Esophagus squamous epithelium (tissue), 5 donors: ENCODE data around the gene EVL. TPM values are rescaled to one million over a fixed set of nuclear protein-coding genes. Genes with fewer than 3 reads are reported as not detected.

Source experiments
- DNase-seq: peaks from one replicate; lab custom pipeline; 2025; lab: John Stamatoyannopoulos, UW
- H3K27ac ChIP-seq, 4 donors: fragments of 200-600 bp; sonication (generic); one replicate each; pipeline ENCODE4 v1.5.1; 2016 to 2019; ENCODE audit warnings: mild to moderate bottlenecking in 1 of 4
- H3K27me3 ChIP-seq, 4 donors: fragments of 200-600 bp; sonication (generic); 1 replicate in 3 of 4; 2 replicates in 1 of 4; pipeline versions ENCODE4 v1.5.1 to v1.6.0; 2017 to 2021; ENCODE audit warnings: antibody characterized with exemption in 1 of 4
- H3K36me3 ChIP-seq, 3 donors: fragments of 200-600 bp; sonication (generic); one replicate each; pipeline ENCODE4 v1.5.1; 2016 to 2019
- H3K4me1 ChIP-seq, 3 donors: fragments of 200-600 bp; sonication (generic); one replicate each; pipeline ENCODE4 v1.5.1; 2017 to 2019
- H3K4me3 ChIP-seq, 4 donors: fragments of 200-600 bp; sonication (generic); 1 replicate in 3 of 4; 2 replicates in 1 of 4; pipeline ENCODE4 v1.5.1; 2016 to 2019; ENCODE audit warnings: mild to moderate bottlenecking in 2 of 4, moderate library complexity in 1 of 4
- H3K9me3 ChIP-seq, 3 donors: fragments of 200-600 bp; sonication (generic); one replicate each; pipeline ENCODE4 v1.5.1; 2016 to 2019
- CTCF ChIP-seq, 6 experiments: fragments of 450-650 bp in 4 of 6; fragments of 200-600 bp in 2 of 6; sonication (generic) in 2 of 6; IDR thresholded peaks; one replicate each; pipeline ENCODE4 v1.5.1; 2016 to 2019; ENCODE audit warnings: antibody characterized with exemption in 6 of 6, mild to moderate bottlenecking in 4 of 6, moderate library complexity in 4 of 6
- POLR2A ChIP-seq, 4 donors: fragments of 450-650 bp; IDR thresholded peaks; one replicate each; pipeline ENCODE4 v1.6.1; 2017; ENCODE audit warnings: antibody characterized with exemption in 4 of 4, mild to moderate bottlenecking in 4 of 4, moderate library complexity in 3 of 4
- WGBS, 2 donors: methylation state at CpG; one replicate each; pipeline ENCODE4 v1.1.5; 2018; 5-methylcytosine and 5-hydroxymethylcytosine counted together
- intact Hi-C: fragments of 100-400 bp; cut with DNase I; formaldehyde crosslinking; loops from one replicate; pipeline ENCODE4 v1.15.0; 2022
- total RNA-seq, 4 donors: library from RNA; depleted of rRNA; stranded (reverse); fragments of >200 nt; gene quantifications; one replicate each; pipeline ENCODE4 v1.1.0, GENCODE V29; 2016
- donor health status: DM: yes; HTN: yes; CAD: no.

EVL gene
- total RNA-seq, 4 donors from 2014 or later: 20.0 to 61.2 (median 25.8) TPM

GRCh38 chr14:100146531-100147091 is 81.4 kb downstream of the EVL start:
- Histone ChIP-seq H3K4me3 (no peak overlapping the region), H3K4me1 (peaks cover 41 to 97% (median 53%) of the 10 kb centered on the region in 3 donors), H3K36me3 (peaks cover 0 to 56% (median 9%) of the 10 kb centered on the region in 3 donors), H3K27me3 (peaks cover 0 to 3% (median 0%) of the 10 kb centered on the region in 4 donors), H3K27ac (no peak overlapping the region), H3K9me3 (no peaks in the 10 kb centered on the region)
- intact Hi-C loops: no loop called here
- TF ChIP-seq CTCF (IDR thresholded peaks at IDR 0.05) (no peak), POLR2A (IDR thresholded peaks at IDR 0.05) (no peak)
- no peak for DNase-seq
- WGBS, 2 donors: 72 to 89% methylated on average over 7 to 16 of the region's 29 CpGs

DNA sequence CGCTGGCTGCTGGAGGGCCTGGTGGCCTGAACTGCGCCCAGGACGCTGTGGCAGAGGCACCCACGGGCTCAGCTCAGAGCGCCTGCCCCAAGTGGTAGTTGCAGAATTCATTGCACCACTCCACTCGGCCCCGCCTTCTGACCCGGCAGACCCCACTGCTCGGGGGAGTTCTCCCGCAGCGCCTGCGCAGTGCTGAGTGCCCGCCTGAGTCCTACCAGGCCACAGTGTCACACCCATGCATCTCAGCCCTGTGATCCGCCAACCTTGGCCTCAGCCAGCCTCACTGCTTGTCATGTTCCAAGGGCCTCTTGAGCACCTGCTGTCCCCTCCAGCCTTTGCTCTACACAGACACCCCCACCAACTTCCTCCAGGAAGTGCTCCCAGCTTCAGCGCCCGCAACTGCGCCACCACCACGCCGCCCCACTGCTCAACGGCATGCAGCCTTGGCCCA is 82.0 kb downstream of the EVL start:
- H3K27me3 ChIP-seq: peaks cover 0 to 4% (median 0%) of the 10 kb centered on the region in 4 donors
- no peaks in the 10 kb centered on the region for H3K9me3 ChIP-seq
- H3K4me1 ChIP-seq: peaks cover 44 to 97% (median 54%) of the 10 kb centered on the region in 3 donors
- 76 to 82% methylated on average over 9 to 10 of the region's 20 CpGs for WGBS, 2 donors
- H3K4me3 ChIP-seq: no peak overlapping the region
- no peak for DNase-seq
- TF ChIP-seq CTCF (IDR thresholded peaks at IDR 0.05) (no peak), POLR2A (IDR thresholded peaks at IDR 0.05) (no peak)
- intact Hi-C loops: no loop called here
- no peak overlapping the region for H3K27ac ChIP-seq
- peaks cover 0 to 50% (median 9%) of the 10 kb centered on the region in 3 donors for H3K36me3 ChIP-seq

- no peak overlapping the region for H3K27ac ChIP-seq
- H3K4me3 ChIP-seq: no peak overlapping the region
- intact Hi-C loops: no loop called here
- WGBS, 2 donors: 54 to 65% methylated on average over 8 to 9 of the region's 28 CpGs
- peaks cover 0 to 43% (median 9%) of the 10 kb centered on the region in 3 donors for H3K36me3 ChIP-seq
- H3K27me3 ChIP-seq: peaks cover 0 to 4% (median 0%) of the 10 kb centered on the region in 4 donors
- no peak for DNase-seq
- H3K9me3 ChIP-seq: no peaks in the 10 kb centered on the region
- no peak for TF ChIP-seq POLR2A (IDR thresholded peaks at IDR 0.05)
- TF ChIP-seq CTCF (IDR thresholded peaks at IDR 0.05): no peak
- peaks cover 40 to 94% (median 54%) of the 10 kb centered on the region in 3 donors for H3K4me1 ChIP-seq
Measured at GRCh38 chr14:100147691-100148464, 82.7 kb downstream of the EVL start.

DNA sequence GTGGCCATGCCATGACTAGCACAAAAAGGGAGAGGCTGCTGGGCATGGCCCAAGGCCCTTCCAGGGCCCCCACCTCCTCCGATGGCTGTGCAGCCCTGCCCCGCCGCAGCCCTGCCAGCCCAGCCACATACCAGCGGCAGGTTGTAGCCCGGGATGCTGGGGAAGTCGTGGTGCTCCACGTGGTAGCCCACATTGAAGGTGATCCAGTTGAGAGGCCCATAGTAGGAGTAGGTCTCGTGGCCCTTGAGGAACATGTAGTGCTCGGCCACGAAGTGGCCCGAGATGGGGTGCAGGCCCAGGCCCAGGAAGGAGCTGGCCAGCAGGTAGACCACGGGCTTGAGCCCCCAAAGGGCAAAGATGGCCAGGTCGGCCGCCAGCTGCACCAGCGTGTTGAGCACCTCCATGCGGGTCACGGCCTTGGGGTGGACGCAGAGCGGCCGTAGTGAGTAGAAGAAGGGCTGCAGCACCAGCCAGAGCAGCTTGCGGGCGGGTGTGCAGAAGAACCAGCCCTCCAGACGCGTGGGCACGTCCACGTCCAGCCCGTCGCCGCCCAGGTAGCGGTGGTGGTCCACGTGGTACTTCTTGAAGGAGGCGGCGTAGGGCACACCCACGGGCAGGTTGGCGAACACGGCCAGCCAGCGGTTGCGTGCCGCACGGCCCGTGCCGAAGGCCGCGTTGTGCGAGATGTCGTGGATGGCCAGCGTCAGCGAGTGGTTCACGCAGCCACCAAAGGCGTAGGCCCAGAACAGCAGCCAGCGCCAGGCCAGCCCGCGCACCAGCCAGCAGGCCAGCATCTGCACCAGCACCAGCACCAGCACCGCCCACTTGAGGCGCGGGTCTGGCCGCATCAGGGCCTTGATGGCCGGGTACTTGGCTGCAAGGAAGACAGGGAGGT is 83.9 kb downstream of the EVL start:
- H3K27me3 ChIP-seq: peaks cover 0 to 4% (median 0%) of the 10 kb centered on the region in 4 donors
- peaks cover 0 to 31% (median under 1%) of the 10 kb centered on the region in 3 donors for H3K36me3 ChIP-seq
- H3K4me1 ChIP-seq: peaks cover 40 to 84% (median 54%) of the 10 kb centered on the region in 3 donors
- no peak overlapping the region for H3K4me3 ChIP-seq
- no peak overlapping the region for H3K27ac ChIP-seq
- H3K9me3 ChIP-seq: peaks cover 0 to 7% (median 0%) of the 10 kb centered on the region in 3 donors
- no peak for DNase-seq
- intact Hi-C loops: no loop called here
- WGBS, 2 donors: 90 to 93% methylated on average over 15 to 34 of the region's 58 CpGs
- TF ChIP-seq POLR2A (IDR thresholded peaks at IDR 0.05): no peak
- no peak for TF ChIP-seq CTCF (IDR thresholded peaks at IDR 0.05)
